GM12892 (cell line): ENCODE measurements around the gene VASH1.

ENCODE experiments used
- DNase-seq: peaks from one replicate; pipeline ENCODE4 v3.0.0; 2011; ENCODE audit not compliant: insufficient read length
- FAIRE-seq: peaks from 2 replicates; lab custom pipeline; 2011; peaks lifted over from hg19 to GRCh38; lab: Jason Lieb, UNC
- POLR2A ChIP-seq: IDR thresholded peaks from 2 replicates; pipeline ENCODE4 v1.6.1; 2011; ENCODE audit warnings: low read depth, low read length, control low read depth
- POLR2AphosphoS5 ChIP-seq: IDR thresholded peaks from 2 replicates; pipeline ENCODE4 v1.6.1; 2011; ENCODE audit warnings: low read depth, low read length, control low read depth
- TAF1 ChIP-seq: IDR thresholded peaks from 2 replicates; pipeline ENCODE4 v1.6.1; 2011; ENCODE audit warnings: low read depth, mild to moderate bottlenecking, control low read depth, low read length, borderline replicate concordance

The VASH1 gene

DNA sequence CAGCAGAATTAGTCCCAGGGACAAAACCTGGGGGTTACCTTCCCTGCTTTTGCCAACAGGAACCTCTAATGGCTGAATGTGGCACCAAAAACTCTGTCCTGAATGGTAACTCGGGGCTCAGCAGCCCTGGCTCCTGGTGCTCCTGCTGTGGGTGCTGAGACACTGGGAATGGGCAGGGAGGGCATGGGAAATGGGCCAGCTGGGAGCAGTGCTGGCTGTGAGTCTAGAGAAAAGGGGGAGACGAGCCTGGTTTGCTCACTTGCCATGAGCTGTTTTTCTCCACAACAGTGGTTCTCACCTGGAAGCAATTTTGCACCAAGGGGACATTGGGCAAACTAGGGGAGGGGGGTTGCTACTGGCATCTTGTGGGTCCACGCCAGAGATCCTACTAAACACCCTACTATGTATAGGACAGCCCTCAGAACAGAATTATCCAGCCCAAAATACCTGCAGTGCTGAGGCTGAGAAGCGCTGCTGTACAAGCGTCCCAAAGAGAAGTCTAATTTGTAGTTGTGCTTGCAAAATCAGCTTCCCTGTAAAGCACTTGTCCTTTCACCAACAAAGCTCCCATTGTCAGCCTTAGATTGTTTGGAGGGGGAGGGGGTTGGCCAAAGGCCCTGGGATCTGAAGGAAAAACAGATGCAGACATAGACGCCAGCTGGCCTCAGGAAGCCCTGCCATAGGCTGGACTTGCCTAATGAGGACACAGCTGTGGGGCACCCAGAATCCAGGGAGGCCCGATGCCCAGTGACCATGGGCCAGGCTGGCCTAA is 68.6 kb downstream of the VASH1 start:
- FAIRE-seq (no peak), DNase-seq (no peak)
- TF ChIP-seq POLR2AphosphoS5 (no peak), TAF1 (no peak), POLR2A (no peak)

DNA sequence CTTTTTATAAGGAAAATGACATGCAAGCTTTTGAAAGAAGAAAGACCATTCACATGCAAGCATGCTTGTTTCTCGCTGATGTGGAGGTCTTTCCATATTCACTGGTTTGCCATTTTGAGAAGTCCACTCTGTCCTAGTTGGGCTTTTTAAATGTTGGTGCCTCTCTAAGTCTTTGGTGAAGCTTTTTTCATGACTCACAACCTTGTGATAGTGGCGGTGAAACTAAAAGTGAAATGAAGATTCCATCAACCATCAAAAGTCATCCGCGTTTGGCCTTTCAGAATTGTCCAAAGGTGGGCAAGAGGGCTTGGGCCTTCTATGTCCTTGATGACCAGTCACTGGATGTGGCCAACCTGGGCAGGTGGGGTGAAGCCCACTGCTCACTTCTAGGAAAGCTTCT is 69.3 kb downstream of the VASH1 start:
- DNase-seq (no peak), FAIRE-seq (no peak)
- TF ChIP-seq POLR2A (no peak), POLR2AphosphoS5 (no peak), TAF1 (no peak)

DNA sequence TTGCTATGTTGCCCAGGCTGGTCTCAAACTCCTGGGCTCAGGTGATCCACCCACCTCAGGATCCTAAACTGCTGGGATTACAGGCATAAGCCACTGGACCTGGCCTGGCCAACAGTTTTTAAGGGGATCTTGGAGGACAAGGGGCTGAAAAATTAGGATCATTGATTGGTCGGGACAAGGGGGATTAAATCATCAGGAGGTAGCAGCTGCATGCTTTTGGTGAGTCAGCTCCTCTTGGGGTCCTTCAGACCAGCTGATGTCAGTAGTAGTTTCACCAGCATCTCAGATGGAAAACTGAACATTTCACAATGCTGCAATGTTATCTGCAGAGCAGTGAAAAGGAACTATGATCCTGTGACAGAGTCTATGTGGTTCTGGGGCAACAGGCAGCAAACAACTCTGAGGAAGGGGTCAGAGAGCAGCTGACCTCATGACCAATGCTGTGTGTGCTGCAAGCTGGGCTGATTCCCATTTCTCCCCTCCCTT is 71.3 kb downstream of the VASH1 start:
- DNase-seq (no peak), FAIRE-seq (no peak)
- TF ChIP-seq POLR2AphosphoS5 (no peak), TAF1 (no peak), POLR2A (no peak)
